ENCODE data around the gene PCDHA1. TPM values are rescaled to one million over a fixed set of nuclear protein-coding genes. Genes with fewer than 3 reads are reported as not detected.
"Not testable (repeated sequence)": the region's sequence is repeated elsewhere in the genome, so short reads cannot be mapped to it uniquely, and the experiment has no call there.

PCDHA1 gene
- total RNA-seq, 1 experiment from 2014 or later: not detected

GRCh38 chr5:140806834-140807775 is 21.2 kb downstream of the PCDHA1 start, which contains the start of gene PCDHA4:
PCDHA4 (plus strand) TSS chr5:140807068.
- H3K4me3 ChIP-seq (ENCODE audit: low read depth in 2 of 2, low read length in 2 of 2): peak within 1 kb of the TSS; percentile 54 to 61
- BruUV-seq (replicated peaks): no TSS peak

GRCh38 chr5:140808241-140808888 is 22.4 kb downstream of the PCDHA1 start:
- intact Hi-C loops (cut with micrococcal nuclease; ENCODE audit: unreplicated experiment); DNase-seq (ENCODE audit: low read depth, low spot score); H3K9me3 ChIP-seq (ENCODE audit: control insufficient read depth, insufficient read depth, low read depth, low read length); H3K27me3 ChIP-seq (ENCODE audit: control insufficient read depth, insufficient read depth, low read length); H3K4me1 ChIP-seq (ENCODE audit: control insufficient read depth, insufficient read depth, low read length); CTCF ChIA-PET; in situ Hi-C loops (cut with HindIII; ENCODE audit: low pct_unique_long_range_greater_than_20kb, low sequenced_read_pairs); H3K36me3 ChIP-seq (ENCODE audit: control insufficient read depth, insufficient read depth, low read length); BruUV-seq (replicated peaks); ATAC-seq; H3K4me3 ChIP-seq (ENCODE audit: low read depth in 2 of 2, low read length in 2 of 2); H3K27ac ChIP-seq (ENCODE audit: low read length); POLR2A ChIA-PET: not testable (repeated sequence)

More at GRCh38 chr5:140806834-140807775, 21.2 kb downstream of the PCDHA1 start, which contains the start of gene PCDHA4:
- in situ Hi-C loops (cut with HindIII; ENCODE audit: low pct_unique_long_range_greater_than_20kb, low sequenced_read_pairs) (no loop called here), intact Hi-C loops (cut with micrococcal nuclease; ENCODE audit: unreplicated experiment) (loop anchor here (2.0 kb wide), 1 partner anchor 234 kb away; no protein-coding TSS in a partner anchor)
- no peaks in the 10 kb centered on the region for H3K4me1 ChIP-seq (ENCODE audit: control insufficient read depth, insufficient read depth, low read length)
- H3K36me3 ChIP-seq (ENCODE audit: control insufficient read depth, insufficient read depth, low read length): no peaks in the 10 kb centered on the region
- peaks cover 3% of the 10 kb centered on the region; the same call in 1 of the 2 replicates for H3K9me3 ChIP-seq (ENCODE audit: control insufficient read depth, insufficient read depth, low read depth, low read length)
- POLR2A ChIA-PET: no interaction called here
- CTCF ChIA-PET: interaction anchor here (0.6 kb wide), 1 partner anchor 9 kb away, joined by 3 read pairs; no protein-coding TSS in a partner anchor
- H3K27ac ChIP-seq (ENCODE audit: low read length): no peak within 1 kb of the TSS
- no peaks in the 10 kb centered on the region for H3K27me3 ChIP-seq (ENCODE audit: control insufficient read depth, insufficient read depth, low read length)
- DNase-seq (ENCODE audit: low read depth, low spot score) (no peak), ATAC-seq (peak; percentile 95)
- no peak for TF ChIP-seq TCF7L2 (IDR thresholded peaks at IDR 0.05; ENCODE audit: low read depth, low read length)
- TF ChIP-seq REST (IDR thresholded peaks at IDR 0.05; ENCODE audit: insufficient read depth in 1 of 2, low read depth in 2 of 2, low read length in 1 of 2): no peak
- peak; percentile 79 for TF ChIP-seq CTCF (IDR thresholded peaks at IDR 0.05)

GRCh38 chr5:140808889-140809291 is 22.9 kb downstream of the PCDHA1 start:
- intact Hi-C loops (cut with micrococcal nuclease; ENCODE audit: unreplicated experiment) (no loop called here), in situ Hi-C loops (cut with HindIII; ENCODE audit: low pct_unique_long_range_greater_than_20kb, low sequenced_read_pairs) (no loop called here)
- TF ChIP-seq CTCF (IDR thresholded peaks at IDR 0.05) (no peak), POLR2AphosphoS5 (IDR thresholded peaks at IDR 0.05; ENCODE audit: low read depth, low read length) (no peak), TCF7L2 (IDR thresholded peaks at IDR 0.05; ENCODE audit: low read depth, low read length) (no peak), SIN3A (IDR thresholded peaks at IDR 0.05; ENCODE audit: borderline replicate concordance, insufficient read depth, low read depth, low read length) (no peak), REST (IDR thresholded peaks at IDR 0.05; ENCODE audit: insufficient read depth in 1 of 2, low read depth in 2 of 2, low read length in 1 of 2) (no peak)
- no peaks in the 10 kb centered on the region for H3K27me3 ChIP-seq (ENCODE audit: control insufficient read depth, insufficient read depth, low read length)
- ATAC-seq: no peak
- DNase-seq (ENCODE audit: low read depth, low spot score): no peak
- H3K4me3 ChIP-seq (ENCODE audit: low read depth in 2 of 2, low read length in 2 of 2): no peak overlapping the region
- H3K9me3 ChIP-seq (ENCODE audit: control insufficient read depth, insufficient read depth, low read depth, low read length): peaks cover 3% of the 10 kb centered on the region; the same call in 1 of the 2 replicates
- no peaks in the 10 kb centered on the region for H3K4me1 ChIP-seq (ENCODE audit: control insufficient read depth, insufficient read depth, low read length)
- no peak overlapping the region for H3K27ac ChIP-seq (ENCODE audit: low read length)
- ChIA-PET CTCF (no interaction called here), POLR2A (no interaction called here)
- BruUV-seq (replicated peaks): no TSS peak
- H3K36me3 ChIP-seq (ENCODE audit: control insufficient read depth, insufficient read depth, low read length): no peaks in the 10 kb centered on the region
